Measurements from ENCODE around the gene CAMSAP3.

The CAMSAP3 gene

DNA sequence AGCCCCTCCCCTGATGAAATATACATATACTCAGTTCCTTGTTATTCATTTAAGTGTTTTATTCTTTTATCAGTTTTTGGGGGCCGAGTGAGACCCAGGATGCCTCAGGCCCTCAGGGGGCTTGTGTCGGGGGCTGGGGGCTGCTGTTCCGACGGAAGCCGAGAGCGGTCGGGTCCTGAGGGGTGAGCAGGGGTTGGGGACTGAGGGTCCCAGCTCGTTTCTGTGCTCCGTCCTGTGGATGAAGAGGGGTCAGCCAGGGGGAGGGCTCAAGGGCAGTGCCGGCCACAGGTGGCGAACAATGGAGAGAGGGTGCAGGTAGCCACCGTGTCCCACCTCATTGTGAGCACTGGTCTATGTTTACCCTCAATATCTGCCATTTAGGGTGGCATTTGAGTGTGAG lies 35.9 kb downstream of the CAMSAP3 start:
- H3K27me3 ChIP-seq (ENCODE audit: control insufficient read depth in 2 of 2, insufficient read depth in 2 of 2, low read length in 2 of 2), result no peaks in the 10 kb centered on the region
- peaks cover 0 to 13% of the 10 kb centered on the region in 2 donors for H3K36me3 ChIP-seq (ENCODE audit: control insufficient read depth in 2 of 2, insufficient read depth in 2 of 2, low read length in 2 of 2)
- H3K9ac ChIP-seq (ENCODE audit: low read depth in 1 of 2, low read length in 2 of 2), result no peak overlapping the region
- no peaks in the 10 kb centered on the region for H3K9me3 ChIP-seq (ENCODE audit: control insufficient read depth in 2 of 2, low read length in 2 of 2)
- H3K27ac ChIP-seq (ENCODE audit: low read depth in 2 of 2, low read length in 2 of 2), result no peak overlapping the region
- H3K4me1 ChIP-seq (ENCODE audit: control insufficient read depth in 2 of 2, insufficient read depth in 2 of 2, low read length in 2 of 2), result peaks cover 19 to 24% of the 10 kb centered on the region in 2 donors
- no peak overlapping the region for H3K4me3 ChIP-seq (ENCODE audit: low read length in 2 of 2)

DNA sequence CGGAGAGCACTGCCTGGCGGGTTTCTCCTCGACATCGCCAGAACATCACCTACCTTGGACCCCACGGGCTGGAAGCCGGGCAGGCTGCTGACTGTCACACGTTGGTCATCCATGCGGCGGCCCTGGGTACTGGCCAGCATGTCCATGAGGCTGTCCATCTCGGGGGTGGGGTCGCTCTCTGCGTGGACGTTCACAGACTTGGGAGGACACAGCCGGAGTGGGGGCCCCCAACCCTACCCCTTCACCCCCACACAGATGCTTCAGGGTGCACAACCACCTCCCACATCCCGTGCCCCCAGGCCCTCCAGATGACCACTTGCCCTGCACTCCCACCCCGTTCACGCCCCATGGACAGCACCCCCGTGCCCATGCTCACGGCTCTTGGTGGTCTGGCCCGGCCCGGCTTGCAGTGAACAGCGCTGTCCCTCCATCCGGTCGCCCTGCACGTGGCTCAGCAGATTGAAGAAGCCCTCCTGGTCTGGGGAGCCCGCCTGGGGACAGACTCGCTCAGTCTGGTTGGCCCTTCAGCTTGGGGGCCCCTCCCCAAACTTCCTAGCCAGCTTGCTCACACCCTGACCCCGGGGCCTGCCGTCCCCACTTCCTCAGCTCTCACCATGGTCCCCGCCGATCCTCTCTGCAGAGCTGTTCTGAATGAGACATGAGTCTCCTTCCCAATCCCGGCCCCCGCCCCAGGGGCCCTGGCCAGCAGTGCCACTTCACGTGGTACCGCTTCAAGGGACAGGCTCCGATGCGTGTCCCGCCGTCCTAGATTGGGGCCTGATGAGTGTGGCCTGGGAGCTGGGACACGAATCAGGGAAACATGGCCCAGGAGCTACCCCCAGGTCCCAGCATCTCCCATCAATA lies 36.9 kb downstream of the CAMSAP3 start:
- H3K9ac ChIP-seq (ENCODE audit: low read depth in 1 of 2, low read length in 2 of 2), result no peak overlapping the region
- no peaks in the 10 kb centered on the region for H3K9me3 ChIP-seq (ENCODE audit: control insufficient read depth in 2 of 2, low read length in 2 of 2)
- H3K27me3 ChIP-seq (ENCODE audit: control insufficient read depth in 2 of 2, insufficient read depth in 2 of 2, low read length in 2 of 2), result no peaks in the 10 kb centered on the region
- H3K4me1 ChIP-seq (ENCODE audit: control insufficient read depth in 2 of 2, insufficient read depth in 2 of 2, low read length in 2 of 2), result peaks cover 22 to 24% of the 10 kb centered on the region in 2 donors
- no peak overlapping the region for H3K4me3 ChIP-seq (ENCODE audit: low read length in 2 of 2)
- peaks cover 0 to 10% of the 10 kb centered on the region in 2 donors for H3K36me3 ChIP-seq (ENCODE audit: control insufficient read depth in 2 of 2, insufficient read depth in 2 of 2, low read length in 2 of 2)
- H3K27ac ChIP-seq (ENCODE audit: low read depth in 2 of 2, low read length in 2 of 2), result no peak overlapping the region

DNA sequence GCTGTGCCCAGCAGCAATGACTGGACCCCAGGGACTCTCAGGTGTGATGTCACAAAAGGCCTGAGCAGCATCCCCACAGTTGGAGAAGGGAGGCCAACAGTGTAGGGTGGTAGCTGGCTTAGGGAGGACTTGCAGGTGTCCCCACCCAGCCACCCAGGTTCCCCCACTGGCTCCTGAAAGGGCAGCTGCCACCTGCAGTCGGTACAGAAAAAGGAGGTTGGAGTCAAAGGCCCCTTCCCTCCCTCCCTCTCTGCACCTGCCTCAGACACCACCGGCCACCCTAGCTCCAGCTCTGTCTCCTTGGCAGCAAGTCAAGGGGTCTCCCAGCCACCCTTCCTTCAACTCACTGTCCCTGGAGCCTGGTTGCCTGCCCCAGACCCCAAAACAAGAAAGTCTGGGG lies 38.0 kb downstream of the CAMSAP3 start, which contains the start of gene PCP2:
Gene PCP2 (minus strand): TSS at position 22 of the 400 bp plus-strand sequence. CDS start 262 bp downstream, outside the sequence.
- H3K27me3 ChIP-seq (ENCODE audit: control insufficient read depth in 2 of 2, insufficient read depth in 2 of 2, low read length in 2 of 2), result no peaks in the 10 kb centered on the region
- H3K9me3 ChIP-seq (ENCODE audit: control insufficient read depth in 2 of 2, low read length in 2 of 2), result no peaks in the 10 kb centered on the region
- no peak within 1 kb of the TSS for H3K4me3 ChIP-seq (ENCODE audit: low read length in 2 of 2)
- H3K27ac ChIP-seq (ENCODE audit: low read depth in 2 of 2, low read length in 2 of 2), result no peak within 1 kb of the TSS
- no peak within 1 kb of the TSS for H3K9ac ChIP-seq (ENCODE audit: low read depth in 1 of 2, low read length in 2 of 2)
- peaks cover 14 to 20% of the 10 kb centered on the region in 2 donors for H3K4me1 ChIP-seq (ENCODE audit: control insufficient read depth in 2 of 2, insufficient read depth in 2 of 2, low read length in 2 of 2)
- peaks cover 0 to 7% of the 10 kb centered on the region in 2 donors for H3K36me3 ChIP-seq (ENCODE audit: control insufficient read depth in 2 of 2, insufficient read depth in 2 of 2, low read length in 2 of 2)

DNA sequence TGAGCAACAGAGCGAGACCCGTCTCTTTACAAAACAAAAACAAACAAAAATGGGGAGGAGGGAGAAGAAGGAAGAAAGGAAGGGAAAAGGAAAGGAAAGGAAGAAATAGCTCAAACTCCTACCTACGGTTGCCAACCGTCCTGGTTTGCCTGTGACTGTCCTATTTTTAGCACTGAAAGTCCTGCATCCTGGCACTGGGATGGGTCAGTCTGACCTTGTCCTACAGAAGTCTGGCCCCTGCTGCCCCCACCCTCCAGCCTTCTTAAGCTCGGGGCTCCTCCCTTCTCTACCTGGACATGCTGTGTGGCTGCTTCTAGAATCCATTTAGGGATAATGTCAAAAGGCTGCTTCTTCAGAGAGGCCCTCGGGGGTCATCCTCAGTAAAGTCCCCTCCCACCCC lies 40.0 kb downstream of the CAMSAP3 start:
- Histone ChIP-seq H3K4me1 (ENCODE audit: control insufficient read depth in 2 of 2, insufficient read depth in 2 of 2, low read length in 2 of 2) (peaks cover 4 to 11% of the 10 kb centered on the region in 2 donors), H3K9me3 (ENCODE audit: control insufficient read depth in 2 of 2, low read length in 2 of 2) (no peaks in the 10 kb centered on the region), H3K27ac (ENCODE audit: low read depth in 2 of 2, low read length in 2 of 2) (no peak overlapping the region), H3K36me3 (ENCODE audit: control insufficient read depth in 2 of 2, insufficient read depth in 2 of 2, low read length in 2 of 2) (peaks cover 0 to 18% of the 10 kb centered on the region in 2 donors), H3K4me3 (ENCODE audit: low read length in 2 of 2) (no peak overlapping the region), H3K9ac (ENCODE audit: low read depth in 1 of 2, low read length in 2 of 2) (no peak overlapping the region), H3K27me3 (ENCODE audit: control insufficient read depth in 2 of 2, insufficient read depth in 2 of 2, low read length in 2 of 2) (no peaks in the 10 kb centered on the region)

DNA sequence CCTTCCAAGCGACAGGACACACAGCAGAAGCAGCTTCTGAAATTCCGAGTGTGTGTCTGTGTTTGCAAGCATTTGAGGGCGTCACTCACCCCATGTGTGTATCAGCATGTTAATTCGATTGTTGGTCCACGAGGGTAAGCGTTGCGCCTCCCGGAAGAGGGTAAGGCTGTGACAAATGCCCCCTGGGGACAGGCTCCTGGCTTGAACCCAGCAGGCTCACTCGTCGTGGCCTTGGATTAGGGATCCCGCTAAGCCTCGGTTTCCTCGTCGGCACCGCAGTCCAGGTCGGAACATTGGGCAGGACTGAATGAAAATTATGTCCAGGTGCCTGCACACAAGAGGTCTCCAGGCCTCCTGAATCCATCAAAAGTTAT lies 40.6 kb downstream of the CAMSAP3 start:
- Histone ChIP-seq H3K4me3 (ENCODE audit: low read length in 2 of 2) (peak overlapping the region in 1 of 2 donors; percentile 70), H3K27me3 (ENCODE audit: control insufficient read depth in 2 of 2, insufficient read depth in 2 of 2, low read length in 2 of 2) (no peaks in the 10 kb centered on the region), H3K27ac (ENCODE audit: low read depth in 2 of 2, low read length in 2 of 2) (peak overlapping the region; percentile 79 to 82)

DNA sequence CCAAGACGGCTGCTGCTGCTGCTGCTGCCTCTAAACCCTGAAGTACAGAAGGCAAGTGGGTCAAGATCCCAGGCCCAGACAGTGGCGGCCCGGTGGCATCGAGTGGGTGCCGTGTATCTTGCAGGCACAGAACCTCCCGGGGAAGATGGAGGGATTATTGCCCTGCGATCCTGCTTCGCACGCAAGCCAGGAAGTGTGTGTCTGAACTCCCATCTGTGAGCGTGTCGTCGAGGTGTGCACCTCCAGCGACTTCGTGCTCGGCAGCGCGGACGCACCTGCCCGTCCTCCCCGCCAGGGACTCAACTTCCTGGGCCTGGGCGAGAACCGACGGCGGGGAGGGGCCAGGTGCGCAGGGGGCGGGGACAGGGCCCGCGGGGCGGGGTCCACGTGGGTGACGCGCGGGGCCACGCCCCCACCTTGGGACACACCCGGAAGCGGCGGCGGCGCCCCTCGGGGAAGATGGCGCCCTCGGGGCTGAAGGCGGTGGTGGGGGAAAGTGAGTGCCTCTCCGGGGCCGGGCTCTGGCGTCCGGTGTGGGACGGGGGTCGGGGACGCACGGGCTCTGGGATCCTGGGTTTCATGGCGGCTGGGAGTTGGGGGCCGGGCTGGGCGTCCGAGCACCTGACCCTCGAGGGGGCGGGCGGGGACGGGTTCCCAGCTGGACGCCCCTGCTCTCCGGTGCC lies 41.2 kb downstream of the CAMSAP3 start, which contains the start of gene STXBP2:
Gene STXBP2 (plus strand): TSS at position 420 of the 683 bp plus-strand sequence. CDS start 40 bp downstream, at position 460.
- Histone ChIP-seq H3K9me3 (ENCODE audit: control insufficient read depth in 2 of 2, low read length in 2 of 2) (no peaks in the 10 kb centered on the region), H3K27ac (ENCODE audit: low read depth in 2 of 2, low read length in 2 of 2) (peak within 1 kb of the TSS; percentile 79 to 82), H3K4me1 (ENCODE audit: control insufficient read depth in 2 of 2, insufficient read depth in 2 of 2, low read length in 2 of 2) (peaks cover 2 to 9% of the 10 kb centered on the region in 2 donors), H3K4me3 (ENCODE audit: low read length in 2 of 2) (peak within 1 kb of the TSS; percentile 84 to 87), H3K36me3 (ENCODE audit: control insufficient read depth in 2 of 2, insufficient read depth in 2 of 2, low read length in 2 of 2) (peaks cover 0 to 16% of the 10 kb centered on the region in 2 donors), H3K27me3 (ENCODE audit: control insufficient read depth in 2 of 2, insufficient read depth in 2 of 2, low read length in 2 of 2) (no peaks in the 10 kb centered on the region), H3K9ac (ENCODE audit: low read depth in 1 of 2, low read length in 2 of 2) (peak within 1 kb of the TSS; percentile 79 to 90)

More for the DNA sequence above, 40.6 kb downstream of the CAMSAP3 start:
- Histone ChIP-seq H3K36me3 (ENCODE audit: control insufficient read depth in 2 of 2, insufficient read depth in 2 of 2, low read length in 2 of 2) (peaks cover 0 to 18% of the 10 kb centered on the region in 2 donors), H3K9ac (ENCODE audit: low read depth in 1 of 2, low read length in 2 of 2) (peak overlapping the region in 1 of 2 donors; percentile 52), H3K4me1 (ENCODE audit: control insufficient read depth in 2 of 2, insufficient read depth in 2 of 2, low read length in 2 of 2) (peaks cover 2 to 9% of the 10 kb centered on the region in 2 donors), H3K9me3 (ENCODE audit: control insufficient read depth in 2 of 2, low read length in 2 of 2) (no peaks in the 10 kb centered on the region)

DNA sequence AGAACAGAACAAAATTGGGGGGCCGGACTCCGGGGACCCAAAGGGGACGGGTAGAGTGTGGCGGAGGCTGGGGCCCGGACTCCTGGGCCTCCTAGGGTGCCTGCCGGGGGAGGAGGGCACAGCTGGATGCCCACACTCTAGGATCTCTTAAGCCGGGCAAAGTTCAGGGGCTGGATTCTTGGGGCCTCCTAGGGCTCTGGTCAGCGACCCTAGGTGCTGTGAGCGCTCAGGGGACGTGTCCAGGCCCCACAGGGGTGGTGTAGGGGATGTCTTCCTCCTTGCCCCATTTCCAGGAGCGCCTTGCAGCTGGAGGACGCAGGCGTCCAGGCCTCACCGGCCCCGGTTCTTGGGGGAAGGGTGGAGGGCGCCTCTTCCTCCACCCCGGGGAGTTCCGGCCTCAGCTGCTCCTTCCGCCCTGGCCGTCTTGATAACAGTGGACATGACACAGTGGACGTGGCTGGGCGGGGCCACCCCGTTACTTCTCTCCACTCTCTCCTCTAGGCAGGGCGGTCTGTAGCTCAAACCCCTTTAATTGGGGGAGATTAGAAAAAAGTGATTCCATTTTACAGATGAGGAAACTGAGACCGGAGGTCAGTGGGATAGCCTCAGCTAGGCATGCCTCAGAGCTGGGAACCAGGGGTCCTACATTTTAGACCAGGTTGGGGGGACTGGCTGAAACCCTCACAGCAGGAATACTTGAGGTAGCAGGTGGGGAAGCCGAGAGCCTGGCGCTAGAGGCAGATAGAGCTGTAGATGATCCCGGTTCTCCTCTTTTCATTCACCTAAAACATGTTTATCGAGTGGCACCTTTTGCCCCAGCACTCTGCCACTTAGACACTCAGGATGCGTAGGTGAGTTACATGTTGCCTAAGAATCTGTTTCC lies 42.0 kb downstream of the CAMSAP3 start:
- H3K36me3 ChIP-seq (ENCODE audit: control insufficient read depth in 2 of 2, insufficient read depth in 2 of 2, low read length in 2 of 2), result peaks cover 0 to 16% of the 10 kb centered on the region in 2 donors
- peaks cover 2 to 9% of the 10 kb centered on the region in 2 donors for H3K4me1 ChIP-seq (ENCODE audit: control insufficient read depth in 2 of 2, insufficient read depth in 2 of 2, low read length in 2 of 2)
- H3K9me3 ChIP-seq (ENCODE audit: control insufficient read depth in 2 of 2, low read length in 2 of 2), result no peaks in the 10 kb centered on the region
- H3K4me3 ChIP-seq (ENCODE audit: low read length in 2 of 2), result peak overlapping the region; percentile 84 to 87
- H3K27me3 ChIP-seq (ENCODE audit: control insufficient read depth in 2 of 2, insufficient read depth in 2 of 2, low read length in 2 of 2), result no peaks in the 10 kb centered on the region
- H3K9ac ChIP-seq (ENCODE audit: low read depth in 1 of 2, low read length in 2 of 2), result peak overlapping the region; percentile 79 to 90
- H3K27ac ChIP-seq (ENCODE audit: low read depth in 2 of 2, low read length in 2 of 2), result peak overlapping the region; percentile 79 to 82

DNA sequence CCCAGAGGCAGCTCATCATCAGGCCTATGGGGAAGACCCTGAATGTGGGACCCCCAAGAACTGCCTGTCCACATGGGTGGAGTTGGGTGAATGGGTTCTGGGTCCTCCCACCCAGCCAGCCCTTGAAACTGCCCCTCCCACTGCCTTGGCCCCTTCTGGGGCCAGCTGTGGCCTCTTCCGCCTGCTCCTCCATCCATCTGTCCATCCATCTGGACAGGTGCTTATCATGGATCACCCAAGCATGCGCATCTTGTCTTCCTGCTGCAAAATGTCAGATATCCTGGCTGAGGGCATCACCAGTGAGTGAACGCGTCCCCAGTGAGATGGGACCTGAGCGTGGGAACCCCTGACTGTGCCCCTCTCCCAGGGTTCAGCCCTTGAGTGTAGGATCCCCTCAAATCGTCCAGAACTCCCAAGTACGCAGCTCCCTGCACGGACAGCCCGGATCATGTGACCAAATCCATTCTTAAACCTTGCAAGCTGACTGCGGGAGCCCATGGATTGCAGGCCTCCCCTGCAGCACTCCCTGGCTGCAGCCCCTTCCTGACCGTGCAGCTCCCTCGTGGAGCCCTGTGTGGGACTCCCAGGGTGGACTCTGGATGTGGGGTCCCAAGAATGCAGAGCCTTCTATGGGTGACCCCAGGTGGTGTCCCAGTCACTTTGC lies 43.3 kb downstream of the CAMSAP3 start:
- Histone ChIP-seq H3K9ac (ENCODE audit: low read depth in 1 of 2, low read length in 2 of 2) (no peak overlapping the region), H3K4me1 (ENCODE audit: control insufficient read depth in 2 of 2, insufficient read depth in 2 of 2, low read length in 2 of 2) (peaks cover 2 to 9% of the 10 kb centered on the region in 2 donors), H3K27me3 (ENCODE audit: control insufficient read depth in 2 of 2, insufficient read depth in 2 of 2, low read length in 2 of 2) (no peaks in the 10 kb centered on the region), H3K27ac (ENCODE audit: low read depth in 2 of 2, low read length in 2 of 2) (no peak overlapping the region), H3K4me3 (ENCODE audit: low read length in 2 of 2) (no peak overlapping the region), H3K36me3 (ENCODE audit: control insufficient read depth in 2 of 2, insufficient read depth in 2 of 2, low read length in 2 of 2) (peaks cover 3 to 17% of the 10 kb centered on the region in 2 donors), H3K9me3 (ENCODE audit: control insufficient read depth in 2 of 2, low read length in 2 of 2) (no peaks in the 10 kb centered on the region)

DNA sequence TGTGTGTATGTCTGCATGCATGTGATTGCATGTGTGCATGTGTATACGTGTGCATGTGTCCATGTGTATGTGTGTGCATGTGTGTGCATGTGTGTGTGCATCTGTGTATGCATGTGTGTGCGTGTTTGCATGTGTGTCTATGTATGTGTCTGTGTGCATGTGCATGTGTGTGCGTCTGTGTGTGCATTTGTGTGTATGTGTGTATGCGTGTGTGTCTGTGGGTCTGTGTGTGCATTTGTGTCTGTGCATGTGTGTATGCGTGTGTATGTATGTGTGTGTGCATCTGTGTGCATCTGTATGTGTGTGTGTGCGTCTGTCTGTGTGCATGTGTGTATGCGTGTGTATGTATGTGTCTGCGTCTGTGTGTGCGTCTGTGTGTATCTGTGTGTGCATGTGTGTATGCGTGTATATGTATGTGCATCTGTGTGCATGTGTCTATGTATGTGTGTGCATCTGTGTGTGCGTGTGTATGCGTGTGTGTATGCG lies 44.2 kb downstream of the CAMSAP3 start:
- Histone ChIP-seq H3K4me1 (ENCODE audit: control insufficient read depth in 2 of 2, insufficient read depth in 2 of 2, low read length in 2 of 2) (peaks cover 2 to 9% of the 10 kb centered on the region in 2 donors), H3K9ac (ENCODE audit: low read depth in 1 of 2, low read length in 2 of 2) (no peak overlapping the region), H3K9me3 (ENCODE audit: control insufficient read depth in 2 of 2, low read length in 2 of 2) (no peaks in the 10 kb centered on the region), H3K36me3 (ENCODE audit: control insufficient read depth in 2 of 2, insufficient read depth in 2 of 2, low read length in 2 of 2) (peaks cover 3 to 21% of the 10 kb centered on the region in 2 donors), H3K27ac (ENCODE audit: low read depth in 2 of 2, low read length in 2 of 2) (no peak overlapping the region), H3K27me3 (ENCODE audit: control insufficient read depth in 2 of 2, insufficient read depth in 2 of 2, low read length in 2 of 2) (no peaks in the 10 kb centered on the region), H3K4me3 (ENCODE audit: low read length in 2 of 2) (no peak overlapping the region)

Data from mucosa of rectum (tissue), 2 donors.